ENCODE data around the gene NXN. TPM values are rescaled to one million over a fixed set of nuclear protein-coding genes. Genes with fewer than 3 reads are reported as not detected.
"Not testable (repeated sequence)": the region's sequence is repeated elsewhere in the genome, so short reads cannot be mapped to it uniquely, and the experiment has no call there.

The NXN gene
- total RNA-seq, 4 donors from 2014 or later: 39.6 to 103 (median 59.1) TPM

DNA sequence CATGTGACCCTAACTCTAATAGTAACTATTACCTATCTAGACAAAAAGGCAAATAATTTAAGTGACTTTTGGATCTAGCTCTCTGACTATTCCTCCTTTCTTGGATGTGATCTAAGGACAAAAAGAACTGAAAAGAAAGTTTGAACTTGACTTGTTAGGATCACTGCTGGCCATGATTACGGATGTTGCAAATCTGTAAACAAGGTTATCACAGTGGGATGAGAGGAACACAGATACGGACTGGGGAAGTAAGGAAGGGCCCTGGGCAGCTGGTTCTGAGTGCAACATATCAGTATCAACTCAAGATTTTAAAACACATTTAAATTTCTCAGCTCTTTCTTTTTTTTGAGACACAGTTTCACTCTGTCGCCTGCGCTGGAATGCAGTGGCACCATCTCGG, 118.8 kb downstream of the NXN start:
- Histone ChIP-seq H3K4me3 (no peak overlapping the region), H3K4me1 (peaks cover 0 to 52% (median 4%) of the 10 kb centered on the region in 3 donors), H3K27me3 (no peaks in the 10 kb centered on the region), H3K27ac (peak overlapping the region in 2 of 4 donors; percentile 12 to 29), H3K9me3 (no peaks in the 10 kb centered on the region), H3K36me3 (peaks cover 0 to 11% of the 10 kb centered on the region in 2 donors)
- TF ChIP-seq EP300 (IDR thresholded peaks at IDR 0.05) (no peak), POLR2AphosphoS5 (IDR thresholded peaks at IDR 0.05) (no peak), POLR2A (IDR thresholded peaks at IDR 0.05) (no peak)
- TF ChIP-seq, protein P1, sequence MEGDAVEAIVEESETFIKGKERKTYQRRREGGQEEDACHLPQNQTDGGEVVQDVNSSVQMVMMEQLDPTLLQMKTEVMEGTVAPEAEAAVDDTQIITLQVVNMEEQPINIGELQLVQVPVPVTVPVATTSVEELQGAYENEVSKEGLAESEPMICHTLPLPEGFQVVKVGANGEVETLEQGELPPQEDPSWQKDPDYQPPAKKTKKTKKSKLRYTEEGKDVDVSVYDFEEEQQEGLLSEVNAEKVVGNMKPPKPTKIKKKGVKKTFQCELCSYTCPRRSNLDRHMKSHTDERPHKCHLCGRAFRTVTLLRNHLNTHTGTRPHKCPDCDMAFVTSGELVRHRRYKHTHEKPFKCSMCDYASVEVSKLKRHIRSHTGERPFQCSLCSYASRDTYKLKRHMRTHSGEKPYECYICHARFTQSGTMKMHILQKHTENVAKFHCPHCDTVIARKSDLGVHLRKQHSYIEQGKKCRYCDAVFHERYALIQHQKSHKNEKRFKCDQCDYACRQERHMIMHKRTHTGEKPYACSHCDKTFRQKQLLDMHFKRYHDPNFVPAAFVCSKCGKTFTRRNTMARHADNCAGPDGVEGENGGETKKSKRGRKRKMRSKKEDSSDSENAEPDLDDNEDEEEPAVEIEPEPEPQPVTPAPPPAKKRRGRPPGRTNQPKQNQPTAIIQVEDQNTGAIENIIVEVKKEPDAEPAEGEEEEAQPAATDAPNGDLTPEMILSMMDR (IDR thresholded peaks at IDR 0.05): no peak
- no peak for ATAC-seq
- WGBS, 2 donors (ENCODE audit: low coverage in 1 of 2): 78 to 88% methylated on average over 5 of the region's 5 CpGs

DNA sequence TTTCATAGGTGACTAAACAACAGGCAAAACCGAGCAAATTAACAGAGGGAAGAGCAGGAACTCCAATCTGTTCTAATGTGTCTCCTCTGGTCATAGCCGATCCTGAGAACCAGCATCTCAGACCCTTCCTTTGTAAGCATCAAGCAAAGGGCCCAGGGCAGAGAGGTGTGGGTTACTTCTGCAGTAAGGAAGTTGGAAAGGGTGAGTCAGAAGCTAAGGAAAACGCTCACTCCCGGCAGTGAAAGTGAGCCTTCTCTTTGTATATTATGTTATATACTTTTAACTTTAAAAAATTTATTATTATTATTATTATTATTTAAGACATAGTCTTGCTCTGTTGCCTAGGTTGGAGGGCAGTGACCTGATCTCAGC, 119.8 kb downstream of the NXN start:
- Histone ChIP-seq H3K4me1 (peaks cover 0 to 52% (median 4%) of the 10 kb centered on the region in 3 donors), H3K4me3 (no peak overlapping the region), H3K36me3 (peaks cover 0 to 11% of the 10 kb centered on the region in 2 donors), H3K27me3 (no peaks in the 10 kb centered on the region), H3K27ac (peak overlapping the region in 3 of 4 donors; percentile 67 to 75 (median 71)), H3K9me3 (no peaks in the 10 kb centered on the region)
- no peak for ATAC-seq
- 19 to 42% methylated on average over 2 to 4 of the region's 4 CpGs for WGBS, 2 donors (ENCODE audit: low coverage in 1 of 2)
- TF ChIP-seq POLR2A (IDR thresholded peaks at IDR 0.05) (no peak), EP300 (IDR thresholded peaks at IDR 0.05) (no peak), POLR2AphosphoS5 (IDR thresholded peaks at IDR 0.05) (no peak)
- TF ChIP-seq, protein P1 (IDR thresholded peaks at IDR 0.05): no peak

DNA sequence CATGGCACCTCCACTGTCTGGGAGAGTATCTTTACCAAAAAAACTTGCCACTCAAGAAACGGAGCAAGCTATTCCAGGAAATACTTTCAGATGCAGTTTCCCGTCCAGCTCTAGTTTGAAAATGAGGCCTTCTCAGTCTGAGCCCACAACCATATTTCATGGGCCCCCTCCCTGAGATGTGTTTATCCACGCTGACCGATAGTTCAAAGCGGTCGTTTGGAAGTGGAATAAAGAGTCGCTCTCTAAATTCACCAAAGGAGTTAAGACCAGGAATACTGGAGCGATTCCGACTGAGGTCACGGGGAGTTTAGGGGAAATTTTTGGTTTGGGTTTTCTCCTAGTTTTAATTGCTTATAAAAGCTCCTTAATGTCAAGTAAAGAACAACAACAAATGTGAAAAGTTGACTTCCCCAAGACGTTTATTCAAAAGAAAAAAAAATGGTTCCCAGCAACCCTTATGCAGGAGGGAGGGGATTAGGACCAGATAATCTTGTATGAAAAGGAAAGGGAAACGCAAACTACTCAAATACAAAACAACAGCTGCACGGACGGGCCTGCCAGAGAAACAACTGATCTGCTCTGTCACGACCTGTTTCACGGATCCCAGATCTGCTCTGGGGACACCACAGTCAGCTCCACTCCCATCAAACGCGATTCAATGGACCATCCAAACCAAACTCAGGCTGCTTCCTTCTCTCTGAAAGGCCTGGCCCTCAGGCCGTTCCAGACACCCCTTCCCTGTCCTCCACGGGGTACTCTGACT, 120.3 kb downstream of the NXN start:
- no peak for ATAC-seq
- Histone ChIP-seq H3K9me3 (no peaks in the 10 kb centered on the region), H3K27me3 (no peaks in the 10 kb centered on the region), H3K36me3 (peaks cover 0 to 11% of the 10 kb centered on the region in 2 donors), H3K4me1 (peaks cover 0 to 48% (median 4%) of the 10 kb centered on the region in 3 donors), H3K27ac (peak overlapping the region in 3 of 4 donors; percentile 67 to 75 (median 71)), H3K4me3 (no peak overlapping the region)
- no peak for TF ChIP-seq POLR2A (IDR thresholded peaks at IDR 0.05)
- peak; percentile 45 for TF ChIP-seq POLR2AphosphoS5 (IDR thresholded peaks at IDR 0.05)
- 21 to 39% methylated on average over 9 to 20 of the region's 20 CpGs for WGBS, 2 donors (ENCODE audit: low coverage in 1 of 2)

DNA sequence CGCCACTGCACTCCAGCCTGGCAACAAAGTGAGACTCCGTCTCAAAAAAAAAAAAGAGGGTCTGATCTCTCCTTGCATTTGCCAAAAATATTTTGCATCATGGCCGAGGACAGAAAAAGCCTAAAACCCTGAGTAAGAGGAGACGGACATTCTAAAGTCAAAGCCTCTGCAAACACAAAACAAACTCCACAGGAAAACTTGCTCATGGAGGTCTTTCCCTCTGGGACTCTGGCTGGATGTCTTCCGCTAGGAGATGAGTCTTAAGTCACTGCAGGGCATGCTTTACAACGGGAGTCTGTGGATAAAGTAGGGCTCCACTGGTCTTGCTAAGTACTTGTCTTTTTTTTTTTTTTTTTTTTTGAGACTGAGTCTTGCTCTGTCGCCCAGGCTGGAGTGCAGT, 123.4 kb downstream of the NXN start:
- TF ChIP-seq POLR2A (IDR thresholded peaks at IDR 0.05) (no peak), POLR2AphosphoS5 (IDR thresholded peaks at IDR 0.05) (no peak), EP300 (IDR thresholded peaks at IDR 0.05) (no peak)
- TF ChIP-seq, protein P1 (IDR thresholded peaks at IDR 0.05): no peak
- Histone ChIP-seq H3K27ac (no peak overlapping the region), H3K4me1 (peaks cover 0 to 37% (median 7%) of the 10 kb centered on the region in 3 donors), H3K27me3 (no peaks in the 10 kb centered on the region), H3K36me3 (no peaks in the 10 kb centered on the region), H3K4me3 (no peak overlapping the region), H3K9me3 (no peaks in the 10 kb centered on the region)
- no peak for ATAC-seq
- 70 to 84% methylated on average over 2 to 5 of the region's 7 CpGs for WGBS, 2 donors (ENCODE audit: low coverage in 1 of 2)

DNA sequence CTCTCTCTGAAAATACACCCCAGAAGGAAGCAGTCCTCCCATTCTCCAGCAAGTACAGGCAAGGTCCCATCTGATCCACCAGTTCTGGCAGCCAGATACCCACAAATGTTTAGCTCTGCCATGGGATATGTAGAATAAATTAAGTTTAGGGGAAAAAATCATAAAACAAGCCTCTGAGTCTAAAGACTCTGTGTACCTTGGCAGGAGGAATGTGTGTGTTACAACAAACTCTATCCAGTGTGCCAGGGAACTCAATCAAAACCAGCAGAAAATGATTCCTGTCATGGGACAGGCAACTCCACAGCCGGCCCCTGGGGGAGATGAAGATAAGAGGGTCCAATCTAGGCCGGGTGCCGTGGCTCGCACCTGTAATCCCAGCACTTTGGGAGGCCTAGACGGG, 124.0 kb downstream of the NXN start:
- Histone ChIP-seq H3K9me3 (no peaks in the 10 kb centered on the region), H3K4me3 (no peak overlapping the region), H3K4me1 (peaks cover 0 to 40% (median 11%) of the 10 kb centered on the region in 3 donors), H3K27me3 (no peaks in the 10 kb centered on the region), H3K27ac (no peak overlapping the region), H3K36me3 (no peaks in the 10 kb centered on the region)
- 62 to 100% methylated on average over 1 to 4 of the region's 5 CpGs for WGBS, 2 donors (ENCODE audit: low coverage in 1 of 2)
- TF ChIP-seq EP300 (IDR thresholded peaks at IDR 0.05) (no peak), POLR2AphosphoS5 (IDR thresholded peaks at IDR 0.05) (no peak), POLR2A (IDR thresholded peaks at IDR 0.05) (no peak)
- TF ChIP-seq, protein P1 (IDR thresholded peaks at IDR 0.05): no peak
- ATAC-seq: no peak

DNA sequence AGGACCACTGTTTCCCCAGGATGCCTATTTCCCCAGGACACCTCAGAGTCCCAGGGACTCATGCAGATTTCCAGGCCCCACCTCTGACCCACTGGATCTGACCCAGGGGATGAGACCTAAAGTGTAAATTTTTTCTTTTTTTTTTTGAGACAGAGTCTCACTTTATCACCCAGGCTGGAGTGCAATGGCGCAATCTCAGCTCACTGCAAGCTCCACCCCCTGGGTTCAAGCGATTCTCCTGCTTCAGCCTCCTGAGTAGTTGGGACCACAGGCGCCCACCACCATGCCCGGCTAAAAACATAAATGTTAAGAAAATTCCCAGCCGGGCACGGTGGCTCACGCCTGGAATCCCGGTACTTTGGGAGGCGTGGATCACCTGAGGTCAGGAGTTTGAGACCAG, 126.7 kb downstream of the NXN start:
- not testable (repeated sequence) for H3K27ac ChIP-seq, H3K36me3 ChIP-seq, H3K9me3 ChIP-seq, H3K27me3 ChIP-seq, H3K4me3 ChIP-seq, ATAC-seq
- H3K4me1 ChIP-seq: peaks cover 0 to 46% (median 6%) of the 10 kb centered on the region in 3 donors
- 100% methylated on average over 2 of the region's 9 CpGs; no CpG with 5 or more reads in 1 of the 2 donors for WGBS, 2 donors (ENCODE audit: low coverage in 1 of 2)

All from gastroesophageal sphincter (tissue), 4 donors.